Cardiac fibroblast (primary cell): ENCODE data around the gene SLC12A5.
"Not testable (repeated sequence)": the region's sequence is repeated elsewhere in the genome, so short reads cannot be mapped to it uniquely, and the experiment has no call there.

ENCODE experiments used
- DNase-seq, 2 donors: peaks; one replicate each; pipeline versions ENCODE4 v3.0.0 to v3.0.0-alpha.2; 2010; ENCODE audit warnings: low read depth in 2 of 2
- H3K4me3 ChIP-seq, 2 donors: replicated peaks in 1 of 2; 1 replicate in 1 of 2; 2 replicates in 1 of 2; pipeline ENCODE4 v1.5.1; 2011; ENCODE audit warnings: low read depth in 2 of 2, low read length in 2 of 2, mild to moderate bottlenecking in 2 of 2, moderate library complexity in 1 of 2
- TF ChIP-seq, protein P1 (sequence below): IDR thresholded peaks from one replicate; pipeline ENCODE4 v1.5.1; 2011; ENCODE audit warnings: low read depth, mild to moderate bottlenecking, low read length, inconsistent platforms

The SLC12A5 gene

DNA sequence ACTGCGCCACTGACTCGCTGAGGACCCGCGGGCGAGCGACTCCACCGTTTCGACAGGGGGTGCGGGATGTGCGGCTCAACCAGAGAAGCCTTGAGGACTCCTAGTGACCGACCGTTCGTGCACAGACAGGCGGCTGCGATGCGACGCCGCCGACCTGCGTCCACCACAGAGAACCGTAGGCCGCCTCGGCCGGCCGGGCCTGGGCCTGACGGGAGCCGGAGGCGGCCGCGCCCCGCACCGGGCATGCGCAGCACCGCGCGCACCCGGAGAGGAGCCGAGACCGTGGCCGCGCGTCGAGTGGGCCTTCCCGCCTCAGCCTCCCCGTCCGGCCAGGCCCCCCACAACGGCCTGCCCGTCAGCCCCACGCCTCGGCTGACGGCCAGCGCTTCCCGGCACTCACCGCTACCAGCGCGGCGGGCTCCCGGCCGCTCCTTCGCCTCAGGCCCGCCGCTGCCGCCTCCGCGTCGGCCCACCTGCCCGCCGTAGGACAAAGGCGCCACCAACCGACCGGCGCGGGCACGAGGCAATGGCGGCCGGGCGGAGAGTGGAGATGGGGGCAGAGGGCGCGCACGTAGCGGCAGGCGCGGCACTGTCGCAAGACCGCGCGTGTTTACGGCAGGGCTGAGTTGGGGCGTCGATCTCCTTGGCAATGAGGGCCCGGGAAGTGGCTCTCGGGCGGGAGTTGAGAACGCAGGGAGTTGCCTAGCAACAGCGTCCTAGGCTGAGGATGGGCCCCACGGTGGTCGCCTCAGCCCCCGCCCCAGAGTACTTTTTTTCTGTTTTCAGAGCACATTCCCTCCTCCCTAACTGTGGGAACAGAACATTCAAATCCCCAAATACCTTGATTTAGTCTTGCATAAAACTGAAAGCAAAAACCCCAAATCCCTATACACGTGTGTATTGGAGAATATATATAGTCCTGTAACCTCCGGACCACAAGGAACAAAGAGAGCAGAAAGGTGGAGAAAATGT, 60.7 kb downstream of the SLC12A5 start, which contains the start of gene NCOA5:
Gene NCOA5, minus strand, starts transcription at position 546 of the 972 bp plus-strand sequence. CDS start 10,538 bp downstream, outside the sequence.
- H3K4me3 ChIP-seq: peak within 1 kb of the TSS; percentile 86 to 88
- TF ChIP-seq, protein P1, sequence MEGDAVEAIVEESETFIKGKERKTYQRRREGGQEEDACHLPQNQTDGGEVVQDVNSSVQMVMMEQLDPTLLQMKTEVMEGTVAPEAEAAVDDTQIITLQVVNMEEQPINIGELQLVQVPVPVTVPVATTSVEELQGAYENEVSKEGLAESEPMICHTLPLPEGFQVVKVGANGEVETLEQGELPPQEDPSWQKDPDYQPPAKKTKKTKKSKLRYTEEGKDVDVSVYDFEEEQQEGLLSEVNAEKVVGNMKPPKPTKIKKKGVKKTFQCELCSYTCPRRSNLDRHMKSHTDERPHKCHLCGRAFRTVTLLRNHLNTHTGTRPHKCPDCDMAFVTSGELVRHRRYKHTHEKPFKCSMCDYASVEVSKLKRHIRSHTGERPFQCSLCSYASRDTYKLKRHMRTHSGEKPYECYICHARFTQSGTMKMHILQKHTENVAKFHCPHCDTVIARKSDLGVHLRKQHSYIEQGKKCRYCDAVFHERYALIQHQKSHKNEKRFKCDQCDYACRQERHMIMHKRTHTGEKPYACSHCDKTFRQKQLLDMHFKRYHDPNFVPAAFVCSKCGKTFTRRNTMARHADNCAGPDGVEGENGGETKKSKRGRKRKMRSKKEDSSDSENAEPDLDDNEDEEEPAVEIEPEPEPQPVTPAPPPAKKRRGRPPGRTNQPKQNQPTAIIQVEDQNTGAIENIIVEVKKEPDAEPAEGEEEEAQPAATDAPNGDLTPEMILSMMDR: no peak
- DNase-seq: peak; percentile 96 to 98

DNA sequence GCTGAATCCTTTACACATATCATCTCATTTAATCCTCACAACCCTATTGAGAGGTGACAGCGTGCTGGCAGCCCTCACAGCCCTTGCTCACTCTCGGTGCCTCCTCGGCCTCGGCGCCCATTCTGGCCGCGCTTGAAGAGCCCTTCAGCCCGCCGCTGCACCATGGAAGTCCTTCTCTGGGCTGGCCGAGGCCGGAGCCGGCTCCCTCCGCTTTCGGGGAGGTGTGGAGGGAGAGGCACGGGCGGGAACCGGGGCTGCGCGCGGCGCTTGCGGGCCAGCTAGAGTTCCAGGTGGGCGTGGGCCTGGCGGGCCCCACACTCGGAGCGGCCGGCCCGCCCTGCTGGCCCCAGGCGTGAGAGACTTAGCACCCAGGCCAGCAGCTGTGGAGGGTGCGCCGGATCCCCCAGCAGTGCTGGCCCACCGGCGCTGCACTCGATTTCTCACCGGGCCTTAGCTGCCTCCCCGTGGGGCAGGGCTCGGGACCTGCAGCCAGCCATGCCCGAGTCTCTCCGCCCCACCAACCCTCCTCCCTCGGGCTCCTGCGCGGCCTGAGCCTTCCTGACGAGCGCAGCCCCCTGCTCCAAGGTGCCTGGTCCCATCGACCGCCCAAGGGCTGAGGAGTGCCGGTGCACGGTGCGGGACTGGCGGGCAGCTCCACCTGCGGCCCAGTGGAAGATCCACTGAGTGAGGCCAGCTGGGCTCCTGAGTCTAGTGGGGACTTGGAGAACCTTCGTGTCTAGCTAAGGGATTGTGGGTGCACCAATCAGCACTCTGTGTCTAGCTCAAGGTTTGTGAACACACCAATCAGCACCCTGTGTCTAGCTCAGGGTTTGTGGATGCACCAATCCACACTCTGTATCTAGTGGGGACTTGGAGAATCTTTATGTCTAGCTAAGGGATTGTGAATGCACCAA, 62.9 kb downstream of the SLC12A5 start:
- H3K4me3 ChIP-seq, DNase-seq: not testable (repeated sequence)

GRCh38 chr20:46093531-46093930, 64.5 kb downstream of the SLC12A5 start:
- peak in 1 of 2 donors; percentile 31 for DNase-seq
- no peak overlapping the region for H3K4me3 ChIP-seq
- TF ChIP-seq, protein P1: no peak

DNA sequence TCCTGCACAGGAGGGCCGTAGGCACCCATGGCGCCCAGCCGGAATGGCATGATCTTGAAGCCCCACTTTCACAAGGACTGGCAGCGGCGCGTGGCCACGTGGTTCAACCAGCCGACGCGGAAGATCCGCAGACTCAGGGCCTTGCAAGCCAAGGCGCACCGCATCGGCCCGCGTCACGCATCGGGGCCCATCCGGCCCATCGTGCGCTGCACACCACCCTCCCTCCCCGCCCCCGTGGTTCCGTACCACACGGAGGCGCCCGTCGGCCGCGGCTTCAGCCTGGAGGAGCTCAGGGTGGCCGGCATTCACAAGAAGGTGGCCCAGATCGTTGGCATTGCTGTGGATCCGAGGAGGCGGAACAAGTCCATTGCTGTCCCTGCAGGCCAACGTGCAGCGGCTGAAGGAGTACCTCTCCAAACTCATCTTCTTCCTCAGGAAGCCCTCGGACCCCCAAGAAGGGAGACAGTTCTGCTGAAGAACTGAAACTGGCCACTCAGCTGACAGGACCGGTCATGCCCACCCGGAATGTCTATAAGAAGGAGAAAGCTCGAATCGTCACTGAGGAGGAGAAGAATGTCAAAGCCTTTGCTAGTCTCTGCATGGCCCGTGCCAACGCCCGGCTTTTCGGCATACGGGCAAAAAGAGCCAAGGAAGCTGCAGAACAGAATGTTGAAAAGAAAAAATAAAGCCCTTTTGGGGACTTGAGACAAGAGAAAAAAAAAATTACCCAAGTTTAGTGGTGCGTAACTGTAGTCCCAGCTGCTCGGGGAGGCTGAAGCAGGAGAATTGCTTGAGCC, 70.7 kb downstream of the SLC12A5 start:
- TF ChIP-seq, protein P1: no peak
- H3K4me3 ChIP-seq: no peak overlapping the region
- DNase-seq: no peak

DNA sequence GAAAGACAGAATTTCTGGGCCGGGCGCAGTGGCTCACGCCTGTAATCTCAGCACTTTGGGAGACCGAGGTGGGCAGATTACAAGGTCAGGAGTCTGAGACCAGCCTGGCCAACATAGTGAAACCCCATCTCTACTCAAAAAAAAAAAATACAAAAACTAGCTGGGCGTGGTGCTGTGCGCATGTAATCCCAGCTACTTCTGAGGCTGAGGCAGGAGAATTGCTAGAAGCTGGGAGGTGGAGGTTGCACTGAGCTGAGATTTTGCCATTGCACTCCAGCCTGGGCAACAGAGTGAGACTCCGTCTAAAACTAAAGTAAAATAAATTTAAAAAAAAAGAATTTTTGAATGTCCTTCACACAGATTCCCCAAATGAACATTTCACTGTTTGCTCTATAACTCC, 71.4 kb downstream of the SLC12A5 start:
- not testable (repeated sequence) for DNase-seq, H3K4me3 ChIP-seq

DNA sequence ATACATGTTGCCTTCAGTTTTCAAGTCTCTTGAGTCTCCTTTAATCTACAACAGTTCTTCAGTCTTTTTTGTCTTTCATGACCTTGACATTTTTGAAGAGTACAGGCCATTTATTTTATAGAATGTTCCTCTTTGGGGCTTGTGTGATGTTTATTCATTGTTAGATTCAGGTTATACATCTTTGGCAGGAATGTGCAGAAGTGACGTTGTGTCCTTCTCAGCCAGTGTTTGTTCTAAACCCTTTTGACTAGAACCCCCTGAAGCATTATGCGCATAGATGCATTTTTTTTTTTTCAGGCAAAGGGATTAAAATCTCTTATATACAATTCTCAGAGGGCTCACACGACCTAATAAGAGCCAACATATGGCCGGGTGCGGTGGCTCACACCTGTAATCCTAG, 72.0 kb downstream of the SLC12A5 start:
- no peak overlapping the region for H3K4me3 ChIP-seq
- TF ChIP-seq, protein P1: no peak
- DNase-seq: no peak

- no peak for DNase-seq
- no peak overlapping the region for H3K4me3 ChIP-seq
- TF ChIP-seq, protein P1: no peak
These were observed 72.9 kb downstream of the SLC12A5 start for GRCh38 chr20:46101957-46102356.
